Lower leg skin (tissue), 3 donors: ENCODE results near the gene SGCG.

Experiments used
- POLR2A ChIP-seq, 2 donors: fragments of 450-650 bp; IDR thresholded peaks; one replicate each; pipeline ENCODE4 v1.6.1; 2016 to 2017; ENCODE audit warnings: antibody characterized with exemption in 2 of 2, mild to moderate bottlenecking in 1 of 2, moderate library complexity in 1 of 2
- TF ChIP-seq, protein P1 (sequence below), 3 donors: fragments of 450-650 bp; IDR thresholded peaks; one replicate each; pipeline ENCODE4 v1.5.1; 2016; ENCODE audit warnings: antibody characterized with exemption in 3 of 3, mild to moderate bottlenecking in 3 of 3, moderate library complexity in 2 of 3

DNA sequence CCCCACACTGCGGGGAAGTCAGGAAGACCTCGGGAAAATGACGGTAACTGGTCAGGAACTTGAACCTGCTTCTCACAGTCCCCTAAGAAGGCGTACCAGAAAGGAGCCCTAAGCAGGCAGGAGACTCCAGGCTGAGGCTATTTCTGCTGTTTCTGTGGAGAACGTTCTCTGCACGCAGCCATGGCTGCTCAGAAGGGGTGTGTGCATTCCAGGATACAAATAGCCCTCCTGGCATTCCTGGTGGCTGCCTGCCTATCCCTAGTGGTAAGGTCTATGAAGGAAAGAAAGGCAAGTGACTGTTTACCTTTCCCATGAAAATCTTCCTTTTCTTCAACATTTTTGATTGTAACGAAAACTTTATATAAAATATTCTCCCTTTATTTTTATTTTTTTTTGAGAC, 2.5 kb downstream of the SGCG start:
- TF ChIP-seq, protein P1, sequence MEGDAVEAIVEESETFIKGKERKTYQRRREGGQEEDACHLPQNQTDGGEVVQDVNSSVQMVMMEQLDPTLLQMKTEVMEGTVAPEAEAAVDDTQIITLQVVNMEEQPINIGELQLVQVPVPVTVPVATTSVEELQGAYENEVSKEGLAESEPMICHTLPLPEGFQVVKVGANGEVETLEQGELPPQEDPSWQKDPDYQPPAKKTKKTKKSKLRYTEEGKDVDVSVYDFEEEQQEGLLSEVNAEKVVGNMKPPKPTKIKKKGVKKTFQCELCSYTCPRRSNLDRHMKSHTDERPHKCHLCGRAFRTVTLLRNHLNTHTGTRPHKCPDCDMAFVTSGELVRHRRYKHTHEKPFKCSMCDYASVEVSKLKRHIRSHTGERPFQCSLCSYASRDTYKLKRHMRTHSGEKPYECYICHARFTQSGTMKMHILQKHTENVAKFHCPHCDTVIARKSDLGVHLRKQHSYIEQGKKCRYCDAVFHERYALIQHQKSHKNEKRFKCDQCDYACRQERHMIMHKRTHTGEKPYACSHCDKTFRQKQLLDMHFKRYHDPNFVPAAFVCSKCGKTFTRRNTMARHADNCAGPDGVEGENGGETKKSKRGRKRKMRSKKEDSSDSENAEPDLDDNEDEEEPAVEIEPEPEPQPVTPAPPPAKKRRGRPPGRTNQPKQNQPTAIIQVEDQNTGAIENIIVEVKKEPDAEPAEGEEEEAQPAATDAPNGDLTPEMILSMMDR (IDR thresholded peaks at IDR 0.05) = no peak
- no peak for TF ChIP-seq POLR2A (IDR thresholded peaks at IDR 0.05)
